AG09319 (cell line): Measurements from ENCODE around the gene RPAP3.

Source experiments
- DNase-seq: peaks from one replicate; pipeline ENCODE4 v3.0.0-alpha.2; 2010; ENCODE audit warnings: low read depth; ENCODE audit errors: extremely low read depth
- TF ChIP-seq, protein P1 (sequence below): IDR thresholded peaks from 2 replicates; pipeline ENCODE4 v1.5.1; 2011; ENCODE audit warnings: low read depth, mild to moderate bottlenecking, inconsistent platforms, low read length, moderate library complexity

RPAP3 gene

DNA sequence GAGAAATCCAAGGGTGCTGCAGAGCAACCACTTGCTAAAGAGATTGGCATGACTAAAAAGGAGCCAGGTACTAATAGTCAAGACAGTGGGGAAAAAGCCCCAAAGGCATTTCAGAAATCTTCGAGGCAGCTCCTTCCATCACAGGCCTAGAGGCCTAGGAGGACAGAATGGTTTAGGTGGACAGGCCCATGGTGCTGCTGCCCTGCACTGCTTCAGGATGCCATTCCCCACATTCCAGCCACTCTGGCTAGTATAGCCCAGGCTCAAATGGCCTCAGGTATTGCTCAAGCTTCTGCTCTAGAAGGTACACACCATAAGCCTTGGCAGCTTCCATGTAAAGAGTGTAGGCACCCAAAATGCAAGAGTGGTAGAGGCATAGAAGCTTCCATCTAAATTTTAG lies 92.9 kb downstream of the RPAP3 start:
- no peak for DNase-seq

DNA sequence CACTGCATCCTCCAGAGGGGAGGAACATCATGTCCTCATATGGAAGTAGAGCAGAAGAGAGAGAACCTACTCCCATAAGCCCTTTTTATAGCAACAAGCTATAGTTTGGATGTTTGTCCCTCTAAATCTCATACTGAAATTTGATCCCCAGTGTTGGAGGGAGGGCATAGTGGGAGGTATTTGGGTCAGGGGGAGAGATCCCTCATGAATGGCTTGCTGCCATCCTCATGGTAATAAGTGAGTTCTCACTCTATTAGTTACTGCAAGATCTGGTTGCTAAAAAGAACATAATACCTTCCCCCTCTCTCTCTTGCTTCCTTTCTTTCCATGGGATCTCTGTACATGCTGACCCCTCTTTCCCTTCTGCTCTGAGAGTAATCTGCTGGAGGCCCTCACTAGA lies 93.9 kb downstream of the RPAP3 start:
- no peak for DNase-seq
- TF ChIP-seq, protein P1, sequence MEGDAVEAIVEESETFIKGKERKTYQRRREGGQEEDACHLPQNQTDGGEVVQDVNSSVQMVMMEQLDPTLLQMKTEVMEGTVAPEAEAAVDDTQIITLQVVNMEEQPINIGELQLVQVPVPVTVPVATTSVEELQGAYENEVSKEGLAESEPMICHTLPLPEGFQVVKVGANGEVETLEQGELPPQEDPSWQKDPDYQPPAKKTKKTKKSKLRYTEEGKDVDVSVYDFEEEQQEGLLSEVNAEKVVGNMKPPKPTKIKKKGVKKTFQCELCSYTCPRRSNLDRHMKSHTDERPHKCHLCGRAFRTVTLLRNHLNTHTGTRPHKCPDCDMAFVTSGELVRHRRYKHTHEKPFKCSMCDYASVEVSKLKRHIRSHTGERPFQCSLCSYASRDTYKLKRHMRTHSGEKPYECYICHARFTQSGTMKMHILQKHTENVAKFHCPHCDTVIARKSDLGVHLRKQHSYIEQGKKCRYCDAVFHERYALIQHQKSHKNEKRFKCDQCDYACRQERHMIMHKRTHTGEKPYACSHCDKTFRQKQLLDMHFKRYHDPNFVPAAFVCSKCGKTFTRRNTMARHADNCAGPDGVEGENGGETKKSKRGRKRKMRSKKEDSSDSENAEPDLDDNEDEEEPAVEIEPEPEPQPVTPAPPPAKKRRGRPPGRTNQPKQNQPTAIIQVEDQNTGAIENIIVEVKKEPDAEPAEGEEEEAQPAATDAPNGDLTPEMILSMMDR = no peak

More for the DNA sequence above, 92.9 kb downstream of the RPAP3 start:
- TF ChIP-seq, protein P1 = no peak
